GM12891 (cell line): Measurements from ENCODE around the gene NPTX2.

Experiments used
- DNase-seq: peaks from one replicate; pipeline ENCODE4 v3.0.0; 2011; ENCODE audit warnings: low spot score; ENCODE audit not compliant: insufficient read length
- FAIRE-seq: peaks from 2 replicates; lab custom pipeline; 2011; peaks lifted over from hg19 to GRCh38; lab: Jason Lieb, UNC
- PAX5 ChIP-seq: IDR thresholded peaks from 2 replicates; pipeline ENCODE4 v1.6.1; 2011; ENCODE audit warnings: low read length, moderate library complexity, mild to moderate bottlenecking; ENCODE audit not compliant: insufficient read depth, severe bottlenecking
- POLR2A ChIP-seq: IDR thresholded peaks from 2 replicates; pipeline ENCODE4 v1.6.1; 2011; ENCODE audit warnings: low read depth, low read length, control low read depth
- POLR2AphosphoS5 ChIP-seq: IDR thresholded peaks from 2 replicates; pipeline ENCODE4 v1.6.1; 2011; ENCODE audit warnings: low read depth, low read length, control low read depth
- POU2F2 ChIP-seq: IDR thresholded peaks from 2 replicates; pipeline ENCODE4 v1.6.1; 2011; ENCODE audit warnings: low read depth, mild to moderate bottlenecking, control low read depth, low read length, moderate library complexity
- SPI1 ChIP-seq: IDR thresholded peaks from 2 replicates; pipeline ENCODE4 v1.6.1; 2011; ENCODE audit warnings: low read depth, low read length, control low read depth
- TAF1 ChIP-seq: IDR thresholded peaks from 2 replicates; pipeline ENCODE4 v1.6.1; 2011; ENCODE audit warnings: low read depth, low read length, control low read depth

Gene NPTX2

GRCh38 chr7:98653601-98654310 is 36.7 kb downstream of the NPTX2 start:
- no peak for FAIRE-seq
- no peak for DNase-seq
- no peak for TF ChIP-seq POLR2AphosphoS5
- TF ChIP-seq TAF1, result no peak
- no peak for TF ChIP-seq PAX5
- no peak for TF ChIP-seq POU2F2
- no peak for TF ChIP-seq SPI1
- no peak for TF ChIP-seq POLR2A

GRCh38 chr7:98654524-98655272 is 37.6 kb downstream of the NPTX2 start:
- TF ChIP-seq POLR2A (no peak), TAF1 (no peak), POLR2AphosphoS5 (no peak), PAX5 (no peak), SPI1 (no peak), POU2F2 (no peak)
- no peak for DNase-seq
- FAIRE-seq, result no peak

- no peak for FAIRE-seq
- no peak for TF ChIP-seq POLR2AphosphoS5
- no peak for TF ChIP-seq SPI1
- TF ChIP-seq POU2F2, result no peak
- no peak for TF ChIP-seq TAF1
- TF ChIP-seq PAX5, result no peak
- no peak for TF ChIP-seq POLR2A
These were observed 38.5 kb downstream of the NPTX2 start for GRCh38 chr7:98655611-98656010.

GRCh38 chr7:98656899-98657298 is 39.8 kb downstream of the NPTX2 start:
- TF ChIP-seq POLR2A, result no peak
- no peak for DNase-seq
- FAIRE-seq, result no peak

More at GRCh38 chr7:98655611-98656010, 38.5 kb downstream of the NPTX2 start:
- DNase-seq, result no peak

- no peak for TF ChIP-seq POLR2A
- no peak for TF ChIP-seq TAF1
- TF ChIP-seq SPI1, result no peak
- no peak for TF ChIP-seq PAX5
- no peak for TF ChIP-seq POLR2AphosphoS5
- FAIRE-seq (no peak), DNase-seq (no peak)
These were observed 40.7 kb downstream of the NPTX2 start for GRCh38 chr7:98657736-98658135.

GRCh38 chr7:98659756-98660155 is 42.7 kb downstream of the NPTX2 start:
- FAIRE-seq (no peak), DNase-seq (no peak)
- TF ChIP-seq POU2F2 (no peak), POLR2AphosphoS5 (no peak), TAF1 (no peak), PAX5 (no peak), POLR2A (no peak), SPI1 (no peak)

- TF ChIP-seq PAX5, result no peak
- no peak for TF ChIP-seq POU2F2
- TF ChIP-seq POLR2A, result no peak
- TF ChIP-seq POLR2AphosphoS5, result no peak
- no peak for TF ChIP-seq SPI1
- no peak for TF ChIP-seq TAF1
- no peak for DNase-seq
- FAIRE-seq, result no peak
These were observed 44.5 kb downstream of the NPTX2 start for GRCh38 chr7:98661607-98662006.

- TF ChIP-seq POLR2AphosphoS5 (no peak), TAF1 (no peak), POU2F2 (no peak), SPI1 (no peak), POLR2A (no peak), PAX5 (no peak)
- FAIRE-seq (no peak), DNase-seq (no peak)
These were observed 45.2 kb downstream of the NPTX2 start for GRCh38 chr7:98662289-98662688.

- FAIRE-seq, result no peak
- no peak for DNase-seq
- no peak for TF ChIP-seq POLR2A
- TF ChIP-seq TAF1, result no peak
- no peak for TF ChIP-seq SPI1
- no peak for TF ChIP-seq PAX5
- TF ChIP-seq POU2F2, result no peak
- no peak for TF ChIP-seq POLR2AphosphoS5
These were observed 47.8 kb downstream of the NPTX2 start for GRCh38 chr7:98664882-98665281.

GRCh38 chr7:98668255-98668654 is 51.2 kb downstream of the NPTX2 start:
- TF ChIP-seq TAF1 (no peak), PAX5 (no peak), SPI1 (no peak), POU2F2 (no peak), POLR2AphosphoS5 (no peak), POLR2A (no peak)
- FAIRE-seq (no peak), DNase-seq (no peak)
